ENCODE measurements around the gene FAM171A1.
"Not testable (repeated sequence)": the region's sequence is repeated elsewhere in the genome, so short reads cannot be mapped to it uniquely, and the experiment has no call there.

Gene FAM171A1

GRCh38 chr10:15305161-15305560 lies 65.9 kb downstream of the FAM171A1 start:
- Histone ChIP-seq H3K27ac (no peak overlapping the region), H3K9me3 (ENCODE audit: low read depth, low read length) (no peaks in the 10 kb centered on the region), H3K9ac (ENCODE audit: insufficient read length) (no peak overlapping the region), H3K36me3 (ENCODE audit: insufficient read depth, low read length) (no peaks in the 10 kb centered on the region), H3K4me3 (no peak overlapping the region)
- no peak for TF ChIP-seq FOXP2 (optimal IDR thresholded peaks at IDR 0.05; ENCODE audit: control extremely low read depth, extremely low read length, insufficient read depth)
- TF ChIP-seq POLR2AphosphoS5 (IDR thresholded peaks at IDR 0.05; ENCODE audit: borderline replicate concordance, low read depth, low read length): no peak
- no peak for TF ChIP-seq EZH2 (IDR thresholded peaks at IDR 0.05)
- DNase-seq (ENCODE audit: low read depth, low spot score): no peak

- not testable (repeated sequence) for H3K27ac ChIP-seq; H3K9ac ChIP-seq (ENCODE audit: insufficient read length); H3K4me3 ChIP-seq; DNase-seq (ENCODE audit: low read depth, low spot score); H3K36me3 ChIP-seq (ENCODE audit: insufficient read depth, low read length); H3K9me3 ChIP-seq (ENCODE audit: low read depth, low read length)
Observed at GRCh38 chr10:15302188-15302956, 68.7 kb downstream of the FAM171A1 start.

GRCh38 chr10:15300697-15301096 lies 70.4 kb downstream of the FAM171A1 start:
- no peak for DNase-seq (ENCODE audit: low read depth, low spot score)
- no peak for TF ChIP-seq EZH2 (IDR thresholded peaks at IDR 0.05)
- TF ChIP-seq POLR2AphosphoS5 (IDR thresholded peaks at IDR 0.05; ENCODE audit: borderline replicate concordance, low read depth, low read length): no peak
- TF ChIP-seq FOXP2 (optimal IDR thresholded peaks at IDR 0.05; ENCODE audit: control extremely low read depth, extremely low read length, insufficient read depth): no peak
- Histone ChIP-seq H3K9me3 (ENCODE audit: low read depth, low read length) (no peaks in the 10 kb centered on the region), H3K27ac (no peak overlapping the region), H3K4me3 (no peak overlapping the region), H3K36me3 (ENCODE audit: insufficient read depth, low read length) (no peaks in the 10 kb centered on the region), H3K9ac (ENCODE audit: insufficient read length) (no peak overlapping the region)

- H3K4me3 ChIP-seq: no peak overlapping the region
- H3K9me3 ChIP-seq (ENCODE audit: low read depth, low read length): no peaks in the 10 kb centered on the region
- H3K36me3 ChIP-seq (ENCODE audit: insufficient read depth, low read length): no peaks in the 10 kb centered on the region
- DNase-seq (ENCODE audit: low read depth, low spot score): no peak
- H3K27ac ChIP-seq: no peak overlapping the region
- no peak overlapping the region for H3K9ac ChIP-seq (ENCODE audit: insufficient read length)
- TF ChIP-seq POLR2AphosphoS5 (IDR thresholded peaks at IDR 0.05; ENCODE audit: borderline replicate concordance, low read depth, low read length) (no peak), EZH2 (IDR thresholded peaks at IDR 0.05) (no peak), FOXP2 (optimal IDR thresholded peaks at IDR 0.05; ENCODE audit: control extremely low read depth, extremely low read length, insufficient read depth) (no peak)
Observed at GRCh38 chr10:15300145-15300544, 70.9 kb downstream of the FAM171A1 start.

GRCh38 chr10:15296701-15297100 lies 74.4 kb downstream of the FAM171A1 start:
- no peak for DNase-seq (ENCODE audit: low read depth, low spot score)
- H3K27ac ChIP-seq: no peak overlapping the region
- TF ChIP-seq EZH2 (IDR thresholded peaks at IDR 0.05) (no peak), FOXP2 (optimal IDR thresholded peaks at IDR 0.05; ENCODE audit: control extremely low read depth, extremely low read length, insufficient read depth) (no peak), POLR2AphosphoS5 (IDR thresholded peaks at IDR 0.05; ENCODE audit: borderline replicate concordance, low read depth, low read length) (no peak)
- no peak overlapping the region for H3K9ac ChIP-seq (ENCODE audit: insufficient read length)
- H3K36me3 ChIP-seq (ENCODE audit: insufficient read depth, low read length): no peaks in the 10 kb centered on the region
- no peaks in the 10 kb centered on the region for H3K9me3 ChIP-seq (ENCODE audit: low read depth, low read length)
- no peak overlapping the region for H3K4me3 ChIP-seq

GRCh38 chr10:15295537-15296325 lies 75.4 kb downstream of the FAM171A1 start:
- H3K9me3 ChIP-seq (ENCODE audit: low read depth, low read length): no peaks in the 10 kb centered on the region
- H3K36me3 ChIP-seq (ENCODE audit: insufficient read depth, low read length): no peaks in the 10 kb centered on the region
- H3K27ac ChIP-seq: no peak overlapping the region
- H3K4me3 ChIP-seq: no peak overlapping the region
- H3K9ac ChIP-seq (ENCODE audit: insufficient read length): no peak overlapping the region
- TF ChIP-seq POLR2AphosphoS5 (IDR thresholded peaks at IDR 0.05; ENCODE audit: borderline replicate concordance, low read depth, low read length): no peak
- no peak for TF ChIP-seq FOXP2 (optimal IDR thresholded peaks at IDR 0.05; ENCODE audit: control extremely low read depth, extremely low read length, insufficient read depth)
- no peak for TF ChIP-seq EZH2 (IDR thresholded peaks at IDR 0.05)
- no peak for DNase-seq (ENCODE audit: low read depth, low spot score)

- Histone ChIP-seq H3K9ac (ENCODE audit: insufficient read length) (no peak overlapping the region), H3K27ac (no peak overlapping the region), H3K4me3 (no peak overlapping the region), H3K9me3 (ENCODE audit: low read depth, low read length) (no peaks in the 10 kb centered on the region), H3K36me3 (ENCODE audit: insufficient read depth, low read length) (no peaks in the 10 kb centered on the region)
- no peak for DNase-seq (ENCODE audit: low read depth, low spot score)
- TF ChIP-seq EZH2 (IDR thresholded peaks at IDR 0.05): no peak
- TF ChIP-seq POLR2AphosphoS5 (IDR thresholded peaks at IDR 0.05; ENCODE audit: borderline replicate concordance, low read depth, low read length): no peak
- TF ChIP-seq FOXP2 (optimal IDR thresholded peaks at IDR 0.05; ENCODE audit: control extremely low read depth, extremely low read length, insufficient read depth): no peak
Observed at GRCh38 chr10:15293862-15294842, 76.9 kb downstream of the FAM171A1 start.

GRCh38 chr10:15290671-15291070 lies 80.4 kb downstream of the FAM171A1 start:
- H3K9me3 ChIP-seq (ENCODE audit: low read depth, low read length): no peaks in the 10 kb centered on the region
- no peak for DNase-seq (ENCODE audit: low read depth, low spot score)
- H3K9ac ChIP-seq (ENCODE audit: insufficient read length): no peak overlapping the region
- no peak overlapping the region for H3K27ac ChIP-seq
- no peaks in the 10 kb centered on the region for H3K36me3 ChIP-seq (ENCODE audit: insufficient read depth, low read length)
- TF ChIP-seq EZH2 (IDR thresholded peaks at IDR 0.05) (no peak), POLR2AphosphoS5 (IDR thresholded peaks at IDR 0.05; ENCODE audit: borderline replicate concordance, low read depth, low read length) (no peak), FOXP2 (optimal IDR thresholded peaks at IDR 0.05; ENCODE audit: control extremely low read depth, extremely low read length, insufficient read depth) (no peak)
- no peak overlapping the region for H3K4me3 ChIP-seq

Data from SK-N-MC (cell line).